ENCODE data around the gene MMRN2.
"Not testable (repeated sequence)": the region's sequence is repeated elsewhere in the genome, so short reads cannot be mapped to it uniquely, and the experiment has no call there.

Gene MMRN2

GRCh38 chr10:86956848-86957448, 467 bp downstream of the MMRN2 start:
- no peak for DNase-seq (ENCODE audit: low spot score)

DNA sequence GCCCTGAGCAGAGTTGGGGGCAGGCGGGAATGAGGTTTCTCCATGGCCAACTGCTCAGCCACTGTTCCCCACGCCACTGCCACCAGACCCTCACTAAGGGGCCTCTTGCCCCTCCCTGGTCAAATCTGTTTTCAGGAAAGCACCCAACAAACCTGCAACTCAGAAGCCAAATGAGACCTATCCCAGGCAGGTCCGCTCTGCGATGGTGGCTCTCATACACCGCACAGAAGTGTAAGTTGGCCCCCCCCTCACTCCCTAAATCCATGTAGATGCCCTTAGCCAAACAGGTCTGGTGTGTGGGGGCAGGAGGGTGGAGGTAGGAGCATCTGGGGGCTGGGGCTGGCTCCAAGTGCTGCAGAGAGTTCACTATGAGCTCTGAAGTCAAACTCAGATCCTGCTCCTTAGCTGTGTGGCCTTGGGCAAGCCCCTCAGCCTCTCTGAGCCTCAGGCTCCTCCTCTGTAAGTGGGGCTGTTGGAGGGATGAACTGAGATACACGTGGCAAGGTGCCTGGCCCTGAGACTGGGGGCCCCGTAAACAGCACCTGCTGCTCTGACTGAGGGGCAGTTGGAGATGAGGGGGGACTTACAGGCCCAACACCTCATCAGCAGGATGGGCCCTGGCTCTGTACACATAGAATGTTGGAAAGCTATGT, 1.1 kb downstream of the MMRN2 start:
- no peak for DNase-seq (ENCODE audit: low spot score)

DNA sequence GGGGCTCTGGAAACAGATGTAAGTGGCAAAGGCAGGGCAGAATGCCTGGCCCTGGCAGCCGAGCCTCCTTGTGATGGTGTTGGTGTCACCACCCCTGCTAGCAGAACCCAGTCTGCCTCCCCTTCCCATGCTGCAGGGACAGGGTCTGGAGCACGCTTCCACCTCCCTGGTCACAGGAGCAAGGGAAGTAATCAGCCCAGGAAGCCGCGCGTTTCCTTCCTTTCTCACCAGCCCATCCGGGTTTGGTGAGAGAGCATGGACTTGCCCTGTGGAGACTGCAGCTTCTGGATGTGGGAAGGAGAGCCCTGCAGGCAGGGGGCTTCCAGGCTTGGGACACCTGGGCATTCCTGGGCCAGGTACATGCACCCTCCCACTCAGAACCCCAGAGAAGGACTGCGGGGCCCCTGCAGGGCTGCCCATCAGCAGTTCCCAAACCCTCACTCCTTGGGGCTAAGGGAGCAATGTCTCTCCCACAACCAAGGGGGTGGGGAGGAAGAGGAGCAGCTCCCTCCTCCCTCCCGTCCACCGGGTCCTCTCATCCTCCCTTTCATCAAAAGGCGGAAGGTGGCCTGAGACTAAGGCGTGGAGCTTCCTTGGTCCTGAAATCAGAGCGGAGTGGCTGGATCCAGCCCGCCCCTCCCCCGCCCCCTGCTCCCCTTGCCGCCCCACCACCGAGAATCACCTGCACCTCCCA, 1.8 kb downstream of the MMRN2 start:
- DNase-seq (ENCODE audit: low spot score) = no peak

DNA sequence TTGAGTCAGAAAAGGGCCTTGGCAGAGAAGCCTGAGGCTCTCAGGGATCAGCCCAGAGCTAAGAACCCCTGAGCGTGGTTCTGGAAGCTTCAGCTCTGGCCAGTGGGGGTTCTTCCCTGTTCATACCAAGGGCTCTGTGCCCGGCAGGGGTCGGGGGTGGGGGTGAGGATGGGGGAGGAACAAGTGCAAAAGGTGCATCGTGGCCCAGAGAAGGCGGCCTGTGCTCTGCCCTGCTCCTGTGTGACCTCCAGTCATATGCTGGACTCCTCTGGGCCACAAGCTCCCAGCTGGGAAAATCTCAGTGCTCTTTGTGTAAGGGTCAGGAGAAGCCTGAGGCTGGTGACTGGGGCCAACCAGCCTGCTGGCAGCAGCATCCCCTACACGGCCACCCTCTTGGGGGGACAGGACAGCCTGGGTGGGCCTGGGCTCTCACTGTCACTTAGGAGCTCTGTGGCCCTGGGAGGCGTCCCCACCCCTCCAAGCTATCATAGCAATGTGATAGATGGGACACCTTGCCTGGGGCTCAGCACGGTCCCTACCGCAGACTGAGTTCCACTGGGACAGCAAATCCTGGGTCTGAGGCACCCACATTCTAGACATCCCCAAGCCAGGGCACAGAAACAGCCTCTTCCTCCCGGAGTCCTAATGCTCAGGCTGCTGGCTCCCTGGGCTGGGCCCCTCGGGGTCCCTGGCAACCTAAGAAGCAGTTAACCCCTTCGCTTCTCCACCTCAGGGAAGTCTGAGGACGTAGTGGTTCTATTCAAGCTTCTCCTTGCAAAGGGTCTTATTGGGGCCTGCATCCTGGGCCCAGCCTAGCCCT, 2.5 kb downstream of the MMRN2 start:
- DNase-seq (ENCODE audit: low spot score) = no peak

DNA sequence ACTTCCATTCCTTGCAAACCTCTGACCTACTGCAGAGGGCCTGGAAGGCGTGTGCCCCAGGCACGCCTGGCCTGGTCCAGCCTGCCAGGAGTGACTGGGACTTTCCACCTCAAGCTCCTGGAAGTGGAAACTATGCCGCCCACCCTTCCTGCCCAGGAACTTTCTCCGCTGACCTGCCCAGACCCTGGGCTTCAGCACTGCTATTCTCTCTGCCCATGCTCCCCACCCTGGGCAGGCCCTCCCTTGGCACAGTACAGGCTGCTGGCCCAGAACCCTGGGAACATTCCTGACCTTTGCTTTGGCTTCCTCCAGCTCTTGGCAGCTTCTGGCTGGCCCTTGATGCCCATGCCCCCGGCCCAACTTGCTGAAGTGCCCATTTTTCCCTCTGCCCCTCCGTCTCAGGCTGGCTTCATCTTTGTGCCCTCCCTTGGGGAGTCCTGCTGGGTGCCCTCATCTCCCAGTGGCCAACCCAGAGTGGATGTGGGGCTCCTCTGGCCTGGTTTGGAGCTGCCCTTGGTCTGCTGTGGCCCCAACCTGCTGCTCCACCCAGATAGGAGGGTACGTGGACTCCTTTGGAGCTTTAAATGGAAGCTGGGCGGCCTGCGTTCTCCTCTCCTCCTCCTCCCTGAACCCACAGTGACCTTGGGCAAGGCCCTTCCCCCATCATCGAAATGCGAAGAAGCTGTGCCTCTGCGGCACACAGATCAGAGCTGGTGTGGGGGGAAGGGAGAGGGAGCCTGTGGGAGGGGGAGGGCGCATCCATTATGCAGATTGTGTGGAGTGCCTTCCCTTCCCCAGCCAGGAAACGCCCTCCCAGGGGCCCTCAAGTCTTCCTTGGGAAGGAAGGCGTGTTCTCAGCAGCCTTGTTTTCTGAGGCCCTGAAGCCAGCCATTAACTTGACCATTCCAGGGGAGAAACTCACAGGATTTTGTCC, 3.4 kb downstream of the MMRN2 start:
- DNase-seq (ENCODE audit: low spot score) = no peak

- DNase-seq (ENCODE audit: low spot score) = not testable (repeated sequence)
Measured at GRCh38 chr10:86952697-86953096, 4.7 kb downstream of the MMRN2 start.

DNA sequence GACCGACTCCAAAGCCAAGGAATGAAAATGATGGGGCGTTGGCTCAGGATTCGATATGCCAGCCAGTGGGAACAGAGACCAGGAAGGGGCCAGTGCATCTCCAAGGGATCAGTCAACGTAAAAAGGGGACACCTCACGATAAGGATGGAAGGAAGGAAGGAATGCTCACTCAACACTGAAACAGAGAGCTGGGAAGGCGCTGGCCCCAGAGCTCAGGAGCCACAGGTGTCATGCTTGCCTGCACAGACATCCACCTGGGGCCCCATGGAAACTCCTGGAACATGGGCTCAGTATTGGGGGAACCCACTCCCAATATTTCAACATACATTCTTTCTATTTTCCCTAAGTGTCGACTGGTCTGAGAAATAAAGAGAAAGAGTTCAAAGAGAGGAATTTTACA, 5.3 kb downstream of the MMRN2 start:
- no peak for DNase-seq (ENCODE audit: low spot score)

- DNase-seq (ENCODE audit: low spot score) = no peak
Measured at GRCh38 chr10:86951184-86951761, 6.1 kb downstream of the MMRN2 start.

DNA sequence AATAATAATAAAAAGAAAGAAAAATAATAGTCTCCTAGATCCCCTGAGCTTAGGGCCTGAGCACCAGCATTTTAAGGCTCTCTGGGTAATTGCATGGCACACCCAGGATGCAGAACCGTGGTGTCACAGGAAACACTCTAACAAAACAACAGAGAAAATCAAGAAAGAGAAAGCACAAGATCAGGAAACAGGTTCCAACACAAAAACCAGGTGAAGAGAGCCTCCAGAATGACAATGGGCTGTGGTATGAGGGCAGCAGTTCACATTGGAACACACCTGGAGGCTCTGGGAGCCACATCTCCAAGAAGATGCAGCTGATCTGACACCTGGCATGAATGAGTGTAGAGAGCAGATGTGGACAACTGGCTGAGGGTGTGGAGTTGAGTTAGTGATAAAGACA, 7.1 kb downstream of the MMRN2 start:
- no peak for DNase-seq (ENCODE audit: low spot score)

- DNase-seq (ENCODE audit: low spot score) = not testable (repeated sequence)
Measured at GRCh38 chr10:86947806-86948205, 9.6 kb downstream of the MMRN2 start.

GRCh38 chr10:86946213-86947155, 10.9 kb downstream of the MMRN2 start:
- DNase-seq (ENCODE audit: low spot score) = no peak

GRCh38 chr10:86945361-86946212, 11.8 kb downstream of the MMRN2 start:
- no peak for DNase-seq (ENCODE audit: low spot score)

- DNase-seq (ENCODE audit: low spot score) = no peak
Measured at GRCh38 chr10:86944907-86945306, 12.5 kb downstream of the MMRN2 start.

DNA sequence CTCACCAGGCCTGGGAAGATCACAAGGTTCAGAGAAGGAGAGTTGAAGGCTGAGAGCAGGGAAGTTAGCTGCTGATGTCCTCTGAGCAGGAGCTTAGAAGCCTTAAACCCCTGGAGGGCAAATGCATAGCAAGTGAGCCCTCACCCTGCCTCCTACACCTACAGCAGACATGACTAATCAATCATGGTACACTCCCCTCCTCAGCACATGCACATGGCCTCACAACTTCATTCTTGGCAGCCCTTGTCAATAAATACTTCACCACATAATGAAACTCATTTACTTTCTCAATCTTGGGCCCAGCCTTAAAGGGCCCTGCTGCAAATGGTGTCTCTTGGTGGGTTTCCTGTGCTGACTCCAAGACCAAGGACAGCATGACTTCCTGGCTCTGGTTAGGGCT, 12.9 kb downstream of the MMRN2 start:
- no peak for DNase-seq (ENCODE audit: low spot score)

GRCh38 chr10:86944031-86944419, 13.4 kb downstream of the MMRN2 start:
- DNase-seq (ENCODE audit: low spot score) = no peak

- no peak for DNase-seq (ENCODE audit: low spot score)
Measured at GRCh38 chr10:86943316-86944030, 13.9 kb downstream of the MMRN2 start.

DNA sequence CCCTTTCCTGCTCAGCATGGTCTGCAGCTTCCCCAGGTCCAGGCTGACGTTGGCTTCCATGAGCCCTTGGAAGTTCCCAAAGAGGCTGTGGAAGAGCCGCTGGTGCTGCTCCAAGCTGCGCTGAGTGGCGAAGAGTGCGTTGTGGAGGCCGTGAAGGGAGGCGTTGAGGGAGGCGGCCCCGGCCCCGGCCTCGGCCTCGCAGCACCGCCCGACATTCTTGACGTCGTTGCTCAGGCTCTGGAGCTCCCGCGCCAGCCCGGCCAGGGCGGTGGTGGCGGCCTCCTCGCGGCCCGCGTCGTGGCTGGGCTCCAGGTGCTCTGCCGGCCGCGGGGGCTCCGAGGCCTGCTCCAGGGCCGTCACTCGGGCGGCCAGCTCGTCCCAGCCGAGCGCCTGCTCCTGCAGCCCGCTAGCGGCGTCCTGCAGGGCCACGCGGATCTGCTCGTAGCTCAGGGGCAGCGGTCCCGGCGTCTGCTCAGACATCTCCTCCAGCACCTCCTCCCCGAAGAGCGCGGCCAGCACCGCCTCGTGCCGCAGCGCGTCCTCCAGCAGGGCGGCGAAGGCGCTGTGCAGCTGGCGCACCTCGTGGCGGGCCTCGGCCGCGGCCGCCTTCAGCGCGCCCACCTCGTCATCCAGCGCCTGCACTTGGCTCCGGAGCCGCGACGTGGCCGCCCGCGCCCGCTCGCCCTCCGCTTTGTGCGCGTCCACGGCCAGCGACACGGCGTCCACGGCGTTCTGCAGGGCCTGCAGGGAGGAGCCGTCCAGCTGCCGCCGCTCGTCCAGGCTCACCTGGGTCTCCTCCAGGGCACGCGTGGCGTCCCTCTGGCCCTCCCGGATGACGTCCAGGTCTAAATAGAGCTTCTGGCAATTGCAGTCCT, 14.7 kb downstream of the MMRN2 start:
- no peak for DNase-seq (ENCODE audit: low spot score)
